H1 (cell line): ENCODE data around the gene CAMTA2. TPM values are rescaled to one million over a fixed set of nuclear protein-coding genes. Genes with fewer than 3 reads are reported as not detected.

Experiments
- CHD1 ChIP-seq: IDR thresholded peaks from 2 replicates; pipeline ENCODE4 v1.6.1; 2012; ENCODE audit warnings: low read depth, low read length, improper control_type of control experiment
- PHF8 ChIP-seq: fragments of 200-600 bp; sonication (generic); conservative IDR thresholded peaks from 2 replicates; pipeline ENCODE4 v1.7.1; 2012; ENCODE audit warnings: low read depth, mild to moderate bottlenecking, inconsistent platforms, low read length, moderate library complexity
- POU5F1 ChIP-seq: IDR thresholded peaks from 2 replicates; pipeline ENCODE4 v1.6.1; 2011; ENCODE audit warnings: low read depth, mild to moderate bottlenecking, low read length, moderate library complexity
- RAD21 ChIP-seq, 2 experiments: IDR thresholded peaks in 1 of 2; conservative IDR thresholded peaks in 1 of 2; 2 replicates each; pipeline ENCODE4 v1.6.1; 2011; ENCODE audit warnings: low read depth in 2 of 2, low read length in 2 of 2, improper control_type of control experiment in 1 of 2, inconsistent platforms in 1 of 2, mild to moderate bottlenecking in 1 of 2, moderate library complexity in 1 of 2
- RFX5 ChIP-seq: IDR thresholded peaks from 2 replicates; pipeline ENCODE4 v1.6.1; 2011; ENCODE audit warnings: low read depth, low read length, improper control_type of control experiment, borderline replicate concordance
- SIX5 ChIP-seq: IDR thresholded peaks from 2 replicates; pipeline ENCODE4 v1.6.1; 2011; ENCODE audit warnings: mild to moderate bottlenecking, low read depth, low read length
- SRF ChIP-seq: IDR thresholded peaks from 2 replicates; pipeline ENCODE4 v1.6.1; 2011; ENCODE audit warnings: mild to moderate bottlenecking, low read depth, low read length, moderate library complexity
- TAF1 ChIP-seq: IDR thresholded peaks from 2 replicates; pipeline ENCODE4 v1.6.1; 2011; ENCODE audit warnings: mild to moderate bottlenecking, low read depth, low read length
- TAF7 ChIP-seq: optimal IDR thresholded peaks from 2 replicates; pipeline ENCODE3; 2011; ENCODE audit warnings: low read depth, mild to moderate bottlenecking, inconsistent platforms, low read length, moderate library complexity, borderline replicate concordance
- polyA plus RNA-seq, 7 experiments: library from polyadenylated mRNA; depleted of rRNA in 3 of 7; stranded (reverse) in 5 of 7; unstranded in 2 of 7; fragments of >200 nt in 5 of 7; fragments of 200-250 nt in 2 of 7; gene quantifications; 1 replicate in 5 of 7; 2 replicates in 1 of 7; 4 replicates in 1 of 7; pipeline versions ENCODE4 v1.2.1 to v1.2.3, GENCODE V29; 2011 to 2013; ENCODE audit warnings: missing spikeins in 2 of 7, mixed read lengths in 2 of 7
- total RNA-seq: library from RNA; stranded (reverse); fragmentation: NEBNext Ultra II Directional; extraction: Animal tissue kit (Norgen Biotek cat#: 25700); gene quantifications from 2 replicates; pipeline ENCODE4 v1.2.1, GENCODE V29; 2021
- TF ChIP-seq, protein P1 (sequence below): IDR thresholded peaks from 2 replicates; pipeline ENCODE4 v1.6.1; 2012; ENCODE audit warnings: inconsistent platforms

CAMTA2 gene
- total and polyA plus RNA-seq, 2 of the 8 experiments (the other 6 are each of a cell fraction or from before 2014, with no cell fraction given) = 5.5 to 12.0 TPM

DNA sequence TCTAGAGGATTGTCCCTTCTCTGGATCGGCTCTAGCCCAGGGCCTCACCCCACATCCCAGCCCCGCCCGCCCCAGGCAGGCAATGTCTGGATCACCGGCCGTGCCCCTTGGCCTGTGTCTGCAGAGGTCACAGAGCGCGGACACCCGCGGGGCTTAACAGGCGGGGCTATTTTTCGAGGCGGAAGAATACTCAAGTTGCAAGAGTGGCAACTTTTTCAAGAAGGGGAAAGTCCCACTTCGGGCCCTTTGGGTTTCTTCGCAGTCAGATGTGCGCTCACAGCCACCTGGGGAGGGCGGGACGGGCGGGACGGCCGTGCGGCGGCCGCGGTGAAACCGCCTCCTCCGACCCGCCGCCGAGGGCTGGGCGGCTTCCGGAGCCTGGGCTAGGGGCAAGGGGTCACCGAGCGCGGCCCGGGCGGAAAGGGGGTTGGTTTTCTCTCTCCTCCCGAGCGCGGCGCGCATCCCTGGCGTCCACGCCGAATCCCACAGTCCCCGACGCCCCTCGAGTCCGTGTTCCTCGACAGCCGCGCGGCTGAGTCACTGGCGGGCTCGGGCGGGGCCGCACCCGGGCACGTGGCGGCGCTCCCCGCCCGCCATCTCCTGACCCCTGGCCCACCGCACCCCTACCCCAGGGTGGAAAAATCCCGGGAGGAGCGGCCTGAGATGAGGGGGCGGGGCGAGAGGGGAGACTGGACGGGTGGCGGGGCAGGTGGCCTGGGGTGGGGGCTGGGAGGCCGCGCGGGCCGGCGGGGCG lies 38.0 kb downstream of the CAMTA2 start (continued):
- TF ChIP-seq SIX5 (no peak), POU5F1 (no peak), PHF8 (peak; percentile 44), SRF (no peak), CHD1 (no peak), TAF1 (peak; percentile 70), RFX5 (no peak), RAD21 (IDR thresholded peaks at IDR 0.05 in 1 of 2, conservative IDR thresholded peaks at IDR 0.05 in 1 of 2; ENCODE audit: low read depth in 2 of 2, low read length in 2 of 2) (no peak), TAF7 (peak; percentile 73)
- TF ChIP-seq, protein P1, sequence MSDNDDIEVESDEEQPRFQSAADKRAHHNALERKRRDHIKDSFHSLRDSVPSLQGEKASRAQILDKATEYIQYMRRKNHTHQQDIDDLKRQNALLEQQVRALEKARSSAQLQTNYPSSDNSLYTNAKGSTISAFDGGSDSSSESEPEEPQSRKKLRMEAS = peak; percentile 84
